HepG2 (cell line): Measurements from ENCODE around the gene SDR42E2. TPM values are rescaled to one million over a fixed set of nuclear protein-coding genes. Genes with fewer than 3 reads are reported as not detected.

ENCODE experiments used
- AHDC1 ChIP-seq: sonication (generic); formaldehyde crosslinking; IDR thresholded peaks from 2 replicates; pipeline ENCODE4 v1.5.1; 2020; ENCODE audit warnings: mild to moderate bottlenecking, missing genetic modification reagents, borderline replicate concordance
- GZF1 ChIP-seq: sonication (generic); formaldehyde crosslinking; IDR thresholded peaks from 2 replicates; pipeline ENCODE4 v1.5.1; 2020; ENCODE audit warnings: mild to moderate bottlenecking, missing genetic modification reagents
- HNRNPL ChIP-seq: fragments of 200-400 bp; formaldehyde crosslinking; IDR thresholded peaks from 2 replicates; pipeline ENCODE4 v1.6.1; 2017; ENCODE audit warnings: mild to moderate bottlenecking, low read depth, low read length
- KDM5B ChIP-seq: sonication (generic); formaldehyde crosslinking; IDR thresholded peaks from 2 replicates; pipeline ENCODE4 v1.4.0; 2020; ENCODE audit warnings: missing genetic modification reagents, mild to moderate bottlenecking, borderline replicate concordance
- PITX1 ChIP-seq: sonication (generic); formaldehyde crosslinking; IDR thresholded peaks from 2 replicates; pipeline ENCODE4 v1.5.1; 2020; ENCODE audit warnings: mild to moderate bottlenecking, missing genetic modification reagents
- SCMH1 ChIP-seq: sonication (generic); formaldehyde crosslinking; IDR thresholded peaks from 2 replicates; pipeline ENCODE4 v1.9.0; 2021; ENCODE audit warnings: missing genetic modification reagents, mild to moderate bottlenecking, borderline replicate concordance
- SMAD3 ChIP-seq: sonication (generic); formaldehyde crosslinking; IDR thresholded peaks from 2 replicates; pipeline ENCODE4 v1.4.0; 2020; ENCODE audit warnings: missing genetic modification reagents
- TFDP1 ChIP-seq: IDR thresholded peaks from 2 replicates; pipeline ENCODE4 v1.6.1; 2016; ENCODE audit warnings: missing compliant biosample characterization, missing genetic modification reagents, borderline replicate concordance
- YEATS2 ChIP-seq: sonication (generic); formaldehyde crosslinking; IDR thresholded peaks from 2 replicates; pipeline ENCODE4 v1.4.0; 2020; ENCODE audit warnings: missing genetic modification reagents, borderline replicate concordance
- ZNF609 ChIP-seq: sonication (generic); formaldehyde crosslinking; IDR thresholded peaks from 2 replicates; pipeline ENCODE4 v1.4.0; 2020; ENCODE audit warnings: mild to moderate bottlenecking, missing genetic modification reagents, borderline replicate concordance
- ZNF703 ChIP-seq: sonication (generic); formaldehyde crosslinking; IDR thresholded peaks from 2 replicates; pipeline ENCODE4 v1.5.1; 2020; ENCODE audit warnings: missing genetic modification reagents, mild to moderate bottlenecking, moderate library complexity, borderline replicate concordance
- ZNF710 ChIP-seq: sonication (generic); formaldehyde crosslinking; IDR thresholded peaks from 2 replicates; pipeline ENCODE4 v1.5.0; 2020; ENCODE audit warnings: mild to moderate bottlenecking, missing genetic modification reagents, borderline replicate concordance
- ZNF776 ChIP-seq: sonication (generic); formaldehyde crosslinking; IDR thresholded peaks from 2 replicates; pipeline ENCODE4 v1.4.0; 2020; ENCODE audit warnings: mild to moderate bottlenecking, missing genetic modification reagents
- polyA plus RNA-seq, 8 experiments: library from polyadenylated mRNA; depleted of rRNA in 3 of 8; stranded (reverse) in 7 of 8; unstranded in 1 of 8; fragments of >200 nt; fragmentation: Illumina TruSeq in 4 of 8; extraction: Trizol in 4 of 8; gene quantifications; 2 replicates each; pipeline versions ENCODE4 v1.2.1 to v1.2.3, GENCODE V29; 2011 to 2016; ENCODE audit warnings: low read depth in 4 of 8, missing spikeins in 1 of 8, mixed read lengths in 1 of 8; ENCODE audit not compliant: insufficient read depth in 1 of 8
- total RNA-seq, 5 experiments: library from RNA; depleted of rRNA; stranded (reverse); fragments of >200 nt; fragmentation: Illumina TruSeq; extraction: Trizol; gene quantifications; 2 replicates each; pipeline ENCODE4 v1.2.3, GENCODE V29; 2016; ENCODE audit warnings: low read depth in 1 of 5

SDR42E2 gene
- total and polyA plus RNA-seq, 2 of the 13 experiments (the other 11 are each of a cell fraction or from before 2014, with no cell fraction given), result 0.05 to 0.11 TPM

- TF ChIP-seq ZNF609 (no peak; the same call in 1 of the 2 replicates), PITX1 (CRISPR knock-in tag) (peak; percentile 22; the same call in 1 of the 2 replicates), KDM5B (CRISPR knock-in tag) (0 out of 2 replicates have a peak, but pooled peaks have one; percentile 2), HNRNPL (peak; percentile 96), ZNF703 (CRISPR knock-in tag) (0 out of 2 replicates have a peak, but pooled peaks have one; percentile 18), YEATS2 (no peak), TFDP1 (CRISPR knock-in tag) (no peak), GZF1 (CRISPR knock-in tag) (no peak), ZNF710 (CRISPR knock-in tag) (0 out of 2 replicates have a peak, but pooled peaks have one; percentile 16), ZNF776 (CRISPR knock-in tag) (peak; percentile 65; the same call in 1 of the 2 replicates), SCMH1 (no peak), SMAD3 (CRISPR knock-in tag) (peak; percentile 15; the same call in 1 of the 2 replicates), AHDC1 (CRISPR knock-in tag) (no peak)
These were observed 44.8 kb downstream of the SDR42E2 start (continued) for GRCh38 chr16:22206842-22207714.
